Measurements from ENCODE around the gene ACKR3. TPM values are rescaled to one million over a fixed set of nuclear protein-coding genes. Genes with fewer than 3 reads are reported as not detected.

The ACKR3 gene
- total RNA-seq, 1 donor from 2014 or later: 74.1 TPM

GRCh38 chr2:236548179-236548921 is 21.3 kb upstream of the ACKR3 start:
- DNase-seq (ENCODE audit: low spot score): no peak

- peak; percentile 67 for DNase-seq (ENCODE audit: low spot score)
Measured at GRCh38 chr2:236549165-236549564, 20.5 kb upstream of the ACKR3 start.

GRCh38 chr2:236550290-236550689 is 19.3 kb upstream of the ACKR3 start:
- no peak for DNase-seq (ENCODE audit: low spot score)

- no peak for DNase-seq (ENCODE audit: low spot score)
Measured at GRCh38 chr2:236550701-236551465, 18.7 kb upstream of the ACKR3 start.

- no peak for DNase-seq (ENCODE audit: low spot score)
Measured at GRCh38 chr2:236551471-236552211, 18.0 kb upstream of the ACKR3 start.

- DNase-seq (ENCODE audit: low spot score): no peak
Measured at GRCh38 chr2:236552212-236552542, 17.4 kb upstream of the ACKR3 start.

- no peak for DNase-seq (ENCODE audit: low spot score)
Measured at GRCh38 chr2:236552581-236553363, 16.9 kb upstream of the ACKR3 start.

- DNase-seq (ENCODE audit: low spot score): no peak
Measured at GRCh38 chr2:236553522-236553921, 16.1 kb upstream of the ACKR3 start.

- DNase-seq (ENCODE audit: low spot score): no peak
Measured at GRCh38 chr2:236554629-236555282, 14.9 kb upstream of the ACKR3 start.

GRCh38 chr2:236555481-236555880 is 14.1 kb upstream of the ACKR3 start:
- no peak for DNase-seq (ENCODE audit: low spot score)

GRCh38 chr2:236557306-236558030 is 12.2 kb upstream of the ACKR3 start:
- DNase-seq (ENCODE audit: low spot score): no peak

GRCh38 chr2:236558036-236558435 is 11.6 kb upstream of the ACKR3 start:
- DNase-seq (ENCODE audit: low spot score): no peak

- DNase-seq (ENCODE audit: low spot score): no peak
Measured at GRCh38 chr2:236558993-236559978, 10.3 kb upstream of the ACKR3 start.

- DNase-seq (ENCODE audit: low spot score): no peak
Measured at GRCh38 chr2:236561874-236562273, 7.8 kb upstream of the ACKR3 start.

- no peak for DNase-seq (ENCODE audit: low spot score)
Measured at GRCh38 chr2:236562434-236562833, 7.2 kb upstream of the ACKR3 start.

GRCh38 chr2:236563953-236564352 is 5.7 kb upstream of the ACKR3 start:
- no peak for DNase-seq (ENCODE audit: low spot score)

GRCh38 chr2:236565212-236565611 is 4.4 kb upstream of the ACKR3 start:
- no peak for DNase-seq (ENCODE audit: low spot score)

GRCh38 chr2:236565879-236566402 is 3.7 kb upstream of the ACKR3 start:
- DNase-seq (ENCODE audit: low spot score): no peak

- DNase-seq (ENCODE audit: low spot score): no peak
Measured at GRCh38 chr2:236566596-236566995, 3.0 kb upstream of the ACKR3 start.

Data from mesenteric fat pad (tissue), 1 donor.